K562 (cell line): Measurements from ENCODE around the gene NOL4L. TPM values are rescaled to one million over a fixed set of nuclear protein-coding genes. Genes with fewer than 3 reads are reported as not detected.

Experiments used
- GATA2 ChIP-seq: sonication (generic); formaldehyde crosslinking; IDR thresholded peaks from 2 replicates; pipeline ENCODE4 v1.4.0; 2020; ENCODE audit warnings: mild to moderate bottlenecking, missing genetic modification reagents
- HNRNPL ChIP-seq: fragments of 200-400 bp; formaldehyde crosslinking; IDR thresholded peaks from 2 replicates; pipeline ENCODE4 v1.6.1; 2017; ENCODE audit warnings: low read depth, mild to moderate bottlenecking, low read length
- JUND ChIP-seq, 2 experiments: IDR thresholded peaks; 2 replicates in 1 of 2; 3 replicates in 1 of 2; pipeline ENCODE4 v1.6.1; 2011; ENCODE audit warnings: borderline replicate concordance in 2 of 2, low read depth in 2 of 2, low read length in 2 of 2, improper control_type of control experiment in 1 of 2, missing biosample characterization in 1 of 2, missing genetic modification characterization in 1 of 2, missing genetic modification reagents in 1 of 2
- LEF1 ChIP-seq: fragments of 450-650 bp; IDR thresholded peaks from 2 replicates; pipeline ENCODE4 v1.6.1; 2016; ENCODE audit warnings: mild to moderate bottlenecking
- MTA1 ChIP-seq: fragments of 450-650 bp; IDR thresholded peaks from 2 replicates; pipeline ENCODE4 v1.6.1; 2017; ENCODE audit warnings: borderline replicate concordance
- MTA3 ChIP-seq: fragments of 450-650 bp; formaldehyde crosslinking; IDR thresholded peaks from 2 replicates; pipeline ENCODE4 v1.6.1; 2017; ENCODE audit warnings: mild to moderate bottlenecking, borderline replicate concordance
- NR4A1 ChIP-seq, 2 experiments: fragments of 250-450 bp in 1 of 2; fragments of 450-650 bp in 1 of 2; sonication (Bioruptor Pico) in 1 of 2; IDR thresholded peaks; 2 replicates each; pipeline versions ENCODE4 v1.4.0 to v1.6.1; 2016 to 2020; ENCODE audit warnings: mild to moderate bottlenecking in 2 of 2, missing compliant biosample characterization in 1 of 2, missing genetic modification characterization in 1 of 2, moderate library complexity in 1 of 2
- POLR3A ChIP-seq: IDR thresholded peaks from 2 replicates; pipeline ENCODE4 v1.6.1; 2011; ENCODE audit warnings: borderline replicate concordance, mild to moderate bottlenecking, moderate library complexity; ENCODE audit not compliant: insufficient read length, insufficient read depth; ENCODE audit errors: extremely low read depth
- XRCC4 ChIP-seq: IDR thresholded peaks from one replicate; pipeline ENCODE4 v1.6.1; 2011; ENCODE audit not compliant: insufficient read depth, insufficient read length; ENCODE audit errors: extremely low read depth
- ZNF124 ChIP-seq: sonication (generic); formaldehyde crosslinking; IDR thresholded peaks from 2 replicates; pipeline ENCODE4 v1.8.1; 2022; ENCODE audit warnings: missing genetic modification reagents
- ZNF197 ChIP-seq: fragments of 200-800 bp; sonication (Bioruptor generic); IDR thresholded peaks from 2 replicates; pipeline ENCODE4 v1.6.1; 2016; ENCODE audit warnings: low read depth, missing genetic modification characterization, missing compliant biosample characterization
- ZNF561 ChIP-seq: fragments of 450-650 bp; formaldehyde crosslinking; conservative IDR thresholded peaks from 2 replicates; pipeline ENCODE4 v1.4.0; 2020; ENCODE audit warnings: mild to moderate bottlenecking, moderate library complexity
- polyA plus RNA-seq, 8 experiments: library from polyadenylated mRNA; depleted of rRNA in 4 of 8; stranded (reverse) in 5 of 8; unstranded in 3 of 8; fragments of >200 nt; fragmentation: Nextera tagmentation in 2 of 8; fragmentation: Illumina TruSeq in 1 of 8; extraction: Ambion mirVana in 2 of 8; extraction: Trizol in 1 of 8; gene quantifications; 2 replicates each; pipeline versions ENCODE4 v1.2.1 to v1.2.3, GENCODE V29; 2011 to 2014; ENCODE audit warnings: inconsistent platforms in 1 of 8, missing spikeins in 1 of 8
- total RNA-seq, 7 experiments: library from RNA; depleted of rRNA in 6 of 7; stranded (reverse); fragments of >200 nt in 6 of 7; fragmentation: Illumina TruSeq in 2 of 7; extraction: Trizol in 2 of 7; gene quantifications; 2 replicates each; pipeline versions ENCODE4 v1.2.1 to v1.2.3, GENCODE V29; 2011 to 2021; ENCODE audit warnings: low replicate concordance in 1 of 7
- TF ChIP-seq, protein P1 (sequence below): IDR thresholded peaks from 2 replicates; pipeline ENCODE4 v1.6.1; 2012; ENCODE audit warnings: low read depth, low read length, improper control_type of control experiment, borderline replicate concordance
- TF ChIP-seq, protein P2 (sequence below): IDR thresholded peaks from 2 replicates; pipeline ENCODE4 v1.6.1; 2011; ENCODE audit not compliant: insufficient read length; ENCODE audit errors: extremely low read depth
- TF ChIP-seq, protein P3 (sequence below): sonication (generic); formaldehyde crosslinking; IDR thresholded peaks from 2 replicates; pipeline ENCODE4 v1.8.0; 2023; ENCODE audit warnings: mild to moderate bottlenecking, missing genetic modification reagents
- TF ChIP-seq, protein P4 (sequence below): IDR thresholded peaks from 2 replicates; pipeline ENCODE4 v1.6.1; 2014; ENCODE audit warnings: antibody characterized with exemption
- TF ChIP-seq, protein P5 (sequence below): fragments of 450-650 bp; IDR thresholded peaks from 2 replicates; pipeline ENCODE4 v1.7.1; 2018; ENCODE audit warnings: mild to moderate bottlenecking, low read depth; ENCODE audit not compliant: partially characterized antibody

Gene NOL4L
- total and polyA plus RNA-seq, 9 of the 15 experiments (the other 6 are each of a cell fraction or from before 2014, with no cell fraction given), result 5.1 to 36.2 (median 13.6) TPM

DNA sequence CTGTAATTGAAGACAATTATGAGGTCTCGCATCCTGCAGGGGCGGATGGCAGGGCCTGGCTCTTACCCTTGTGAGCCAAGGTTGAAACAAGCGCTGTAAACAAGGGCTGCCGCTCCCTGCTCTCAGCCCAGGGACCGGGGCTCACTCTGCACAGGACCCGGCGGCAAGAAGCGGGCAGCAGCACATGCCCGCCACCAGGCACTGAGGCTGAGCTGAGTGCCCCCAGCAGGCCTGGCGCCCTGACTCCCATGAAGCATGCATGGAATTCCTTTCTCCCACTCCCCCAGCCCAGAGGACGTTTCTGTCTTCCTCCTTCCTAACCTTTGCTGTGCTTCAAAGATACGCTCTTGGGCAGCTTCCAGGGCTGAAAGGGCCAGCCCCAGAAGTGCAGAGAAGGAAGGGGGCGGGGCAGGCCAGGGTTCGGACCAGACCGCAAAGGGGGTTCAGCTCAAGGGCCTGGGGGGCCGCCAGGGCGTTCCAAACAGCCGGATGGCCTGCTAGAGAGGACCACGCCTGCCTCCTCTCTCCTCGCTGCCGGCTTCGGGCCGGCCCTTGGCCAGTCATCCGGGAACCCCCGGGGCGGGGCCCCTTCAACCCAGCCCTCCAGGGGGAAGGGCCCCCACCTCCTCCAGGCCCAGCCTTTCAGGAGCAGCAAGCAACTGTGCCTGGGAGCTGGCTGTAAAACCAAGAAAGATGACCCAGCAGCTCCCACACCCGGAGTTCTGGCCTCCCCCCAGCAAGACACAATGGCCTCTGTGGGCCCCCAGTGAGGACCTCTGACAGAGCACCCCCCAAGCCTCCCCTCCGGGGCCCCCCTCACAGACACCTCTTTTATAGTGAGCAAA is 109.9 kb downstream of the NOL4L start (continued):
- no peak for TF ChIP-seq XRCC4
- peak; percentile 31; the same call in 1 of the 2 replicates for TF ChIP-seq JUND (IDR thresholded peaks at IDR 0.05; ENCODE audit: borderline replicate concordance, low read depth, low read length)
- no peak; the same call in 2 of the 3 replicates for TF ChIP-seq JUND (tag; IDR thresholded peaks at IDR 0.05; ENCODE audit: borderline replicate concordance, low read depth, low read length)
- TF ChIP-seq, protein P1, sequence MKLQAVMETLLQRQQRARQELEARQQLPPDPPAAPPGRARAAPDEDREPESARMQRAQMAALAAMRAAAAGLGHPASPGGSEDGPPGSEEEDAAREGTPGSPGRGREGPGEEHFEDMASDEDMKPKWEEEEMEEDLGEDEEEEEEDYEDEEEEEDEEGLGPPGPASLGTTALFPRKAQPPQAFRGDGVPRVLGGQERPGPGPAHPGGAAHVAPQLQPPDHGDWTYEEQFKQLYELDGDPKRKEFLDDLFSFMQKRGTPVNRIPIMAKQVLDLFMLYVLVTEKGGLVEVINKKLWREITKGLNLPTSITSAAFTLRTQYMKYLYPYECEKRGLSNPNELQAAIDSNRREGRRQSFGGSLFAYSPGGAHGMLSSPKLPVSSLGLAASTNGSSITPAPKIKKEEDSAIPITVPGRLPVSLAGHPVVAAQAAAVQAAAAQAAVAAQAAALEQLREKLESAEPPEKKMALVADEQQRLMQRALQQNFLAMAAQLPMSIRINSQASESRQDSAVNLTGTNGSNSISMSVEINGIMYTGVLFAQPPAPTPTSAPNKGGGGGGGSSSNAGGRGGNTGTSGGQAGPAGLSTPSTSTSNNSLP, result no peak
- no peak for TF ChIP-seq NR4A1 (CRISPR knock-in tag; IDR thresholded peaks at IDR 0.05)
- no peak for TF ChIP-seq NR4A1 (tag; IDR thresholded peaks at IDR 0.05)
- peak; percentile 23; the same call in 1 of the 2 replicates for TF ChIP-seq HNRNPL
- TF ChIP-seq ZNF561 (CRISPR knock-in tag), result no peak
- TF ChIP-seq, protein P2, sequence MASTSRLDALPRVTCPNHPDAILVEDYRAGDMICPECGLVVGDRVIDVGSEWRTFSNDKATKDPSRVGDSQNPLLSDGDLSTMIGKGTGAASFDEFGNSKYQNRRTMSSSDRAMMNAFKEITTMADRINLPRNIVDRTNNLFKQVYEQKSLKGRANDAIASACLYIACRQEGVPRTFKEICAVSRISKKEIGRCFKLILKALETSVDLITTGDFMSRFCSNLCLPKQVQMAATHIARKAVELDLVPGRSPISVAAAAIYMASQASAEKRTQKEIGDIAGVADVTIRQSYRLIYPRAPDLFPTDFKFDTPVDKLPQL, result no peak
- TF ChIP-seq LEF1, result peak; percentile 63
- no peak for TF ChIP-seq ZNF124 (CRISPR knock-in tag)
- TF ChIP-seq, protein P3, sequence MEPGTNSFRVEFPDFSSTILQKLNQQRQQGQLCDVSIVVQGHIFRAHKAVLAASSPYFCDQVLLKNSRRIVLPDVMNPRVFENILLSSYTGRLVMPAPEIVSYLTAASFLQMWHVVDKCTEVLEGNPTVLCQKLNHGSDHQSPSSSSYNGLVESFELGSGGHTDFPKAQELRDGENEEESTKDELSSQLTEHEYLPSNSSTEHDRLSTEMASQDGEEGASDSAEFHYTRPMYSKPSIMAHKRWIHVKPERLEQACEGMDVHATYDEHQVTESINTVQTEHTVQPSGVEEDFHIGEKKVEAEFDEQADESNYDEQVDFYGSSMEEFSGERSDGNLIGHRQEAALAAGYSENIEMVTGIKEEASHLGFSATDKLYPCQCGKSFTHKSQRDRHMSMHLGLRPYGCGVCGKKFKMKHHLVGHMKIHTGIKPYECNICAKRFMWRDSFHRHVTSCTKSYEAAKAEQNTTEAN, result no peak
- peak; percentile 70; the same call in 1 of the 2 replicates for TF ChIP-seq ZNF197 (CRISPR knock-in tag)
- TF ChIP-seq, protein P4, sequence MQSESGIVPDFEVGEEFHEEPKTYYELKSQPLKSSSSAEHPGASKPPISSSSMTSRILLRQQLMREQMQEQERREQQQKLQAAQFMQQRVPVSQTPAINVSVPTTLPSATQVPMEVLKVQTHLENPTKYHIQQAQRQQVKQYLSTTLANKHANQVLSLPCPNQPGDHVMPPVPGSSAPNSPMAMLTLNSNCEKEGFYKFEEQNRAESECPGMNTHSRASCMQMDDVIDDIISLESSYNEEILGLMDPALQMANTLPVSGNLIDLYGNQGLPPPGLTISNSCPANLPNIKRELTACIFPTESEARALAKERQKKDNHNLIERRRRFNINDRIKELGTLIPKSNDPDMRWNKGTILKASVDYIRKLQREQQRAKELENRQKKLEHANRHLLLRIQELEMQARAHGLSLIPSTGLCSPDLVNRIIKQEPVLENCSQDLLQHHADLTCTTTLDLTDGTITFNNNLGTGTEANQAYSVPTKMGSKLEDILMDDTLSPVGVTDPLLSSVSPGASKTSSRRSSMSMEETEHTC, result no peak
- TF ChIP-seq, protein P5, sequence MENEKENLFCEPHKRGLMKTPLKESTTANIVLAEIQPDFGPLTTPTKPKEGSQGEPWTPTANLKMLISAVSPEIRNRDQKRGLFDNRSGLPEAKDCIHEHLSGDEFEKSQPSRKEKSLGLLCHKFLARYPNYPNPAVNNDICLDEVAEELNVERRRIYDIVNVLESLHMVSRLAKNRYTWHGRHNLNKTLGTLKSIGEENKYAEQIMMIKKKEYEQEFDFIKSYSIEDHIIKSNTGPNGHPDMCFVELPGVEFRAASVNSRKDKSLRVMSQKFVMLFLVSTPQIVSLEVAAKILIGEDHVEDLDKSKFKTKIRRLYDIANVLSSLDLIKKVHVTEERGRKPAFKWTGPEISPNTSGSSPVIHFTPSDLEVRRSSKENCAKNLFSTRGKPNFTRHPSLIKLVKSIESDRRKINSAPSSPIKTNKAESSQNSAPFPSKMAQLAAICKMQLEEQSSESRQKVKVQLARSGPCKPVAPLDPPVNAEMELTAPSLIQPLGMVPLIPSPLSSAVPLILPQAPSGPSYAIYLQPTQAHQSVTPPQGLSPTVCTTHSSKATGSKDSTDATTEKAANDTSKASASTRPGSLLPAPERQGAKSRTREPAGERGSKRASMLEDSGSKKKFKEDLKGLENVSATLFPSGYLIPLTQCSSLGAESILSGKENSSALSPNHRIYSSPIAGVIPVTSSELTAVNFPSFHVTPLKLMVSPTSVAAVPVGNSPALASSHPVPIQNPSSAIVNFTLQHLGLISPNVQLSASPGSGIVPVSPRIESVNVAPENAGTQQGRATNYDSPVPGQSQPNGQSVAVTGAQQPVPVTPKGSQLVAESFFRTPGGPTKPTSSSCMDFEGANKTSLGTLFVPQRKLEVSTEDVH, result no peak
- 0 out of 2 replicates have a peak, but pooled peaks have one; percentile 46 for TF ChIP-seq MTA3
- TF ChIP-seq GATA2, result no peak
- no peak for TF ChIP-seq POLR3A
- TF ChIP-seq MTA1, result peak; percentile 14; the same call in 1 of the 2 replicates
